Measurements from ENCODE around the gene SECTM1. TPM values are rescaled to one million over a fixed set of nuclear protein-coding genes. Genes with fewer than 3 reads are reported as not detected.

Gene SECTM1
- total RNA-seq, 2 donors from 2014 or later: not detected

DNA sequence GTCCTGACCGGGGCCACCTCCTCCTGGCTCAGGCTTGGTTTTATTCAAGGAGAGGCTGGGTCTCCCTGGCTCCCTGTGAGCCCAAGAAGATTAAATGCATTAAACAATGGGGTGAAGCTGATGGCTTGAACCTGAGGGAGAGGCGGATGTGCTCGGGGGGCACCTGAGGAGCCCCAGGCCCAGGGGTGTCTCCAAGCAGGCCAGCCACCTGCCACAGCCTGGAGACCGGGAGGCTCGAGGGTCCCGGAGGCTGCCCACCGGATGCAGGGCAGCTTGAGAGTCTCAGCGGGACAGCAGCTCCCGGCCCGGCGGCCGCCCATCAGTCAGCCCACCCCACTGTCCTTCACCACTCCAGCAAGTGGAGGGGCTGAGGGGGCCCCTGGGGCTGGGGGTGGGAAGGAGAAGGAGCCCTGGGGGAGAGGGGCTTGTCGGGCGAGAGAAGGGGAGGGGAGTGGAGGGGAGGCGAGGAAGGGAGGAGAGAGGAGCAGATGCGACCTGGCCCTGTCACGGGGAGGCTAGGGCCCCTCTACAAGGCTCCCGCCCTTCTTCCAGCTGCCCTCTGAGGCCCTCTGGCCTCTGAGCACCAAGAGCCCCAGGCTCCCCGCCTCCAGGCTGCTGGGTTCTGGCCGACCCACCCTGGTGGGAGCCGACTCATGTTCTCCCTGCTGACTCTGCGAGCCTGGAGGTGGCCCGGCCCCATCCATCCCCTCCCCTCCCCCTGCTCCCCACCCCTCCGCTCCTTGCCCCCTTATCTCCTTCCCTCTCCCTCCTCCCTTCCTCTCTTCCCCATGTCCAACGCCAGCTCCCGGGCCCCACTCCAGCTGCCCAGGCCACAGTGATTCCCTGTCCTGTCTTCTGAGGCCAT lies 29.4 kb downstream of the SECTM1 start:
- no peaks in the 10 kb centered on the region for H3K27me3 ChIP-seq (ENCODE audit: control insufficient read depth, insufficient read depth, low read length, poor library complexity, severe bottlenecking)
- no peak for DNase-seq
- no peaks in the 10 kb centered on the region for H3K4me1 ChIP-seq (ENCODE audit: control insufficient read depth, insufficient read depth, low read length)
- TF ChIP-seq, protein P1, sequence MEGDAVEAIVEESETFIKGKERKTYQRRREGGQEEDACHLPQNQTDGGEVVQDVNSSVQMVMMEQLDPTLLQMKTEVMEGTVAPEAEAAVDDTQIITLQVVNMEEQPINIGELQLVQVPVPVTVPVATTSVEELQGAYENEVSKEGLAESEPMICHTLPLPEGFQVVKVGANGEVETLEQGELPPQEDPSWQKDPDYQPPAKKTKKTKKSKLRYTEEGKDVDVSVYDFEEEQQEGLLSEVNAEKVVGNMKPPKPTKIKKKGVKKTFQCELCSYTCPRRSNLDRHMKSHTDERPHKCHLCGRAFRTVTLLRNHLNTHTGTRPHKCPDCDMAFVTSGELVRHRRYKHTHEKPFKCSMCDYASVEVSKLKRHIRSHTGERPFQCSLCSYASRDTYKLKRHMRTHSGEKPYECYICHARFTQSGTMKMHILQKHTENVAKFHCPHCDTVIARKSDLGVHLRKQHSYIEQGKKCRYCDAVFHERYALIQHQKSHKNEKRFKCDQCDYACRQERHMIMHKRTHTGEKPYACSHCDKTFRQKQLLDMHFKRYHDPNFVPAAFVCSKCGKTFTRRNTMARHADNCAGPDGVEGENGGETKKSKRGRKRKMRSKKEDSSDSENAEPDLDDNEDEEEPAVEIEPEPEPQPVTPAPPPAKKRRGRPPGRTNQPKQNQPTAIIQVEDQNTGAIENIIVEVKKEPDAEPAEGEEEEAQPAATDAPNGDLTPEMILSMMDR (conservative IDR thresholded peaks at IDR 0.05): no peak
- Mint-ChIP-seq H3K4me1 (no peaks in the 10 kb centered on the region), H3K9me3 (no peaks in the 10 kb centered on the region), H3K4me3 (no peak overlapping the region), H3K27me3 (ENCODE audit: insufficient read depth) (peaks cover 6% of the 10 kb centered on the region), H3K36me3 (ENCODE audit: low read depth) (no peaks in the 10 kb centered on the region), H3K27ac (no peak overlapping the region)
- no peak overlapping the region for H3K9ac ChIP-seq (ENCODE audit: extremely low read depth, low read length, poor library complexity, severe bottlenecking)
- no peaks in the 10 kb centered on the region for H3K36me3 ChIP-seq (ENCODE audit: control insufficient read depth, insufficient read depth, low read length)
- H3K9me3 ChIP-seq (ENCODE audit: control insufficient read depth, low read length): no peaks in the 10 kb centered on the region
- H3K27ac ChIP-seq (ENCODE audit: low read depth, low read length): no peak overlapping the region
- 87 to 95% methylated on average over 10 to 21 of the region's 26 CpGs for WGBS, 2 experiments (ENCODE audit: insufficient coverage in 1 of 2, insufficient read length in 1 of 2)
- H3K4me3 ChIP-seq (ENCODE audit: low read length): no peak overlapping the region

DNA sequence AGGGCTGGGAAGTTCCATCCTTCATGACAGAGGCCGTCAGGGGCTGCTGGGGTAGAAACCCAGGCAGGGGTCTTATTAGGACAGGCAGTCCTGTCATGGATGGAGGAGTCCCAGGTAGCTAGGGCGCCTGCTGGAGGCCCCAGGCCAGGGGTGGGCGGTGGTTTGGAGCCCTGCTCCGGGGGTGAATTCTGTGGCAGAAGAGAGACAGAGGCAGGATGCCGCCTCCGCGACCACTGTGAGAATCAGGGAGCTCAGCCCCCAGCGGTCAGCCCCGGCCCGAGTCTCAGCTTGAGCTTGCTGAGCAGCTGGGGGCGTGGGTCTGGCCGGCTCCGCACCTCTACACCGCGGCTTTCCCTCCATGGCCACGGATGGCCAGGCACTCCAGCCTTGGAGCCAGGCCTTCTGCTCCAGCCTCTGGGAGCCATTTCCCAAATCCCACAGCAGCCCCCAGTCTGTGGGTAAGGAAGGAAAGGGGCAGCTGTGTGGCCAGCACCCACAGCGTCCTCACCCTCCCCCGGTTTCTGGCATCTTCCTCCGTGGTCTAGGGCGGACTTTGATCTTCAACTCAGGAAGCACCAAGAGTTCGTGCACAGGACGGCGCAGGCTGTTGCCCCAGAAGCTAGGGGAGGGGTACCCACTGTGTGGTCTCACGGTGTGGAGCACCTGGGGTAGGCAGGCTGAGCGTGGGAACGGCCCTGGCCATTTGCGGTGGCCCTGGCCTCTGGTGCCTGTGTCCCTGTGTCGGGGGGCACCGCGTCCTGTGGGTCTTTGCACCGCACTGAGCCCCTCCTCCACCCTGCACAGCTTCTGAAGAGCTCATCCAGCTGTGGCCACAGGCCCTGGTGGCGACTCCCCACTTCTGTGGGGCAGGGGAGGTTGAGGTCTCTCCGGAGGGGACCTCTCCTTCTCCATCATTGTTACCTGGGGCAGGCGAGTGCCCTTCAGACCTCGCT lies 30.3 kb downstream of the SECTM1 start:
- TF ChIP-seq, protein P1 (conservative IDR thresholded peaks at IDR 0.05): no peak
- no peak overlapping the region for H3K27ac ChIP-seq (ENCODE audit: low read depth, low read length)

DNA sequence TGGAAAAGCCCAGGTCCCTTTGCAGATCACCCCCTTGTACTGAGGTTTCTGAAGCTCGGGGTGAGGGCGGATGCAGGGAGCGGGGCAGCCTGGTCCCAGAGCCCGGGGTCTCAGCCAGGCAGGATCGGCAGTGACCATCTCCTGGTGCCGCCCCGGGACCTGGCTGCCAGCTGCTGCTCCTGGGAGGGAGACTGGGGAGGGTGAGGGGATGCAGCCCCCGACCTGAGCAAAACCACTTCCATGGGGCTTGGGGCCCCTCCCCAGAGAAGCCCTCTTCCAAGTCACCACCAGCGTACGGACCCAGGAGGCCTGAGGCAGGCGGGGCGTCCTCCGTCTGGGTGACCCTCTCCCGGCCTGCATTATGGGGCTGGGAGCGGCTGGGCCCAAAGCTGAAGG lies 31.0 kb downstream of the SECTM1 start:
- Histone ChIP-seq H3K36me3 (ENCODE audit: control insufficient read depth, insufficient read depth, low read length) (no peaks in the 10 kb centered on the region), H3K27me3 (ENCODE audit: control insufficient read depth, insufficient read depth, low read length, poor library complexity, severe bottlenecking) (no peaks in the 10 kb centered on the region), H3K9ac (ENCODE audit: extremely low read depth, low read length, poor library complexity, severe bottlenecking) (no peak overlapping the region), H3K9me3 (ENCODE audit: control insufficient read depth, low read length) (no peaks in the 10 kb centered on the region), H3K4me3 (ENCODE audit: low read length) (no peak overlapping the region), H3K27ac (ENCODE audit: low read depth, low read length) (no peak overlapping the region), H3K4me1 (ENCODE audit: control insufficient read depth, insufficient read depth, low read length) (no peaks in the 10 kb centered on the region)
- Mint-ChIP-seq H3K27ac (no peak overlapping the region), H3K4me1 (no peaks in the 10 kb centered on the region), H3K9me3 (no peaks in the 10 kb centered on the region), H3K4me3 (no peak overlapping the region), H3K27me3 (ENCODE audit: insufficient read depth) (peaks cover 2% of the 10 kb centered on the region), H3K36me3 (ENCODE audit: low read depth) (no peaks in the 10 kb centered on the region)
- TF ChIP-seq, protein P1 (conservative IDR thresholded peaks at IDR 0.05): no peak
- DNase-seq: no peak
- 92 to 93% methylated on average over 7 to 14 of the region's 15 CpGs for WGBS, 2 experiments (ENCODE audit: insufficient coverage in 1 of 2, insufficient read length in 1 of 2)

More for the DNA sequence above, 30.3 kb downstream of the SECTM1 start:
- Mint-ChIP-seq H3K9me3 (no peaks in the 10 kb centered on the region), H3K4me1 (no peaks in the 10 kb centered on the region), H3K36me3 (ENCODE audit: low read depth) (no peaks in the 10 kb centered on the region), H3K4me3 (no peak overlapping the region), H3K27ac (no peak overlapping the region), H3K27me3 (ENCODE audit: insufficient read depth) (no peaks in the 10 kb centered on the region)
- H3K27me3 ChIP-seq (ENCODE audit: control insufficient read depth, insufficient read depth, low read length, poor library complexity, severe bottlenecking): no peaks in the 10 kb centered on the region
- H3K36me3 ChIP-seq (ENCODE audit: control insufficient read depth, insufficient read depth, low read length): no peaks in the 10 kb centered on the region
- WGBS, 2 experiments (ENCODE audit: insufficient coverage in 1 of 2, insufficient read length in 1 of 2): 90 to 93% methylated on average over 19 to 35 of the region's 35 CpGs
- no peak for DNase-seq
- H3K9me3 ChIP-seq (ENCODE audit: control insufficient read depth, low read length): no peaks in the 10 kb centered on the region
- H3K4me3 ChIP-seq (ENCODE audit: low read length): no peak overlapping the region
- no peak overlapping the region for H3K9ac ChIP-seq (ENCODE audit: extremely low read depth, low read length, poor library complexity, severe bottlenecking)
- H3K4me1 ChIP-seq (ENCODE audit: control insufficient read depth, insufficient read depth, low read length): no peaks in the 10 kb centered on the region
